Osteocyte (in vitro differentiated cells): ENCODE results near the gene TTLL10. TPM values are rescaled to one million over a fixed set of nuclear protein-coding genes. Genes with fewer than 3 reads are reported as not detected.

Experiments used
- DNase-seq: peaks from one replicate; pipeline ENCODE4 v3.0.0; 2021; ENCODE audit warnings: mixed read lengths; ENCODE audit not compliant: unreplicated experiment; ENCODE audit errors: extremely low spot score
- H3K27ac Mint-ChIP-seq: one replicate; pipeline ENCODE4 v1.8.0; 2021; ENCODE audit warnings: mild to moderate bottlenecking, mixed read lengths; ENCODE audit not compliant: unreplicated experiment
- H3K27me3 Mint-ChIP-seq: one replicate; pipeline ENCODE4 v1.8.0; 2021; ENCODE audit warnings: mixed read lengths; ENCODE audit not compliant: unreplicated experiment
- H3K36me3 Mint-ChIP-seq: one replicate; pipeline ENCODE4 v1.8.0; 2021; ENCODE audit warnings: mixed read lengths; ENCODE audit not compliant: unreplicated experiment
- H3K4me1 Mint-ChIP-seq: one replicate; pipeline ENCODE4 v1.8.0; 2021; ENCODE audit warnings: mixed read lengths; ENCODE audit not compliant: unreplicated experiment
- H3K4me3 Mint-ChIP-seq: one replicate; pipeline ENCODE4 v1.8.0; 2021; ENCODE audit warnings: mild to moderate bottlenecking, moderate library complexity, mixed read lengths; ENCODE audit not compliant: unreplicated experiment
- H3K9me3 Mint-ChIP-seq: one replicate; pipeline ENCODE4 v1.8.0; 2021; ENCODE audit warnings: mixed read lengths; ENCODE audit not compliant: unreplicated experiment
- CTCF ChIP-seq: fragments of 200-600 bp; sonication (generic); IDR thresholded peaks from 2 replicates; pipeline ENCODE4 v1.5.0; 2021; ENCODE audit warnings: antibody characterized with exemption, mild to moderate bottlenecking, moderate library complexity
- total RNA-seq: library from RNA; stranded (reverse); gene quantifications from 2 replicates; pipeline ENCODE4 v1.2.1, GENCODE V29; 2021

The TTLL10 gene
- total RNA-seq, 1 donor from 2014 or later, result not detected

DNA sequence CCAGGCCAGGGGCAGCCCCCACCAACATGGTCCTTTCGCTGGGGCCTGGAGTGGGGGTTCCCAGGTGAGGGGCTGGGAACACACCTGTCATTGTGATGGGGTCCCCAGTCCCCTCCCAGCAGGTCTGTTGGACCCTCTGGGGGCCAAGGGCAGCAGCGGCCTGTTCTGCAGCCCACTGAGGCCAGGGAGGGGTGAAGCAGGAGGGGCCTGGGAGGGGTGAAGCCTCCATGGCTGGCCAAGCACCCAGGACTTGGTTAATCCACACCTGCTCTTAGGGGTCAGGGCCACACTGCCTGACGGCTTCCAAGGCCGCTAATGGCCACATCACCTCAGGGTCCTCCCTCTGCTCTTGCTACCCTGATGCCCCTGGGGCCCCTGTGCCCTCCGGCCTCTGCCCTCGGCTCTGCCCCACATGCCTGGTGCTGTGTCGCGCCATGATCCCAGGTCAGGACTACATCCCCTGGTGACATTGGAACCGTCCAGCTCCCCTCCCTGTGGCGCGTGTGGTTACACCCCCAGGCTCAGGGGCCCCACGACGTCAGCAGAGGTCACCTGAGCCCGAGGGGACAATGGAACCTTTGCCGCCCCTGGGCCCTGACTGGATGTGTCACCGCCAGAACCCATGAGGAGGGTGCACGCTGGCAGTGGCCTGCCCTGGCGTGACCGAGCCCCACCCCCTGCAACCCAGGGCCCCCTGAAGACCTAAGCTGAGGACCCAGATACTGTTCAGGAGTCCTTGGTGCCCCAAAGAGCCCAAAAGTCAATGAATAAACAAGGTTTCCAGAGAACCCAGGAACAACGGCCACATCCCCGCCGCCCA, 25.7 kb downstream of the TTLL10 start:
- H3K4me3 Mint-ChIP-seq, result no peak overlapping the region
- no peak for DNase-seq
- H3K9me3 Mint-ChIP-seq, result peaks cover 11% of the 10 kb centered on the region
- no peaks in the 10 kb centered on the region for H3K36me3 Mint-ChIP-seq
- no peak overlapping the region for H3K27ac Mint-ChIP-seq
- H3K27me3 Mint-ChIP-seq, result no peaks in the 10 kb centered on the region
- no peak for TF ChIP-seq CTCF
- H3K4me1 Mint-ChIP-seq, result peaks cover 5% of the 10 kb centered on the region

GRCh38 chr1:1199961-1200875, 26.5 kb downstream of the TTLL10 start:
- DNase-seq, result no peak
- peak overlapping the region; percentile 18 for H3K27ac Mint-ChIP-seq
- H3K9me3 Mint-ChIP-seq, result peaks cover 3% of the 10 kb centered on the region
- H3K4me1 Mint-ChIP-seq, result peaks cover 5% of the 10 kb centered on the region
- peak overlapping the region; percentile 35 for H3K4me3 Mint-ChIP-seq
- no peak for TF ChIP-seq CTCF
- H3K27me3 Mint-ChIP-seq, result no peaks in the 10 kb centered on the region
- H3K36me3 Mint-ChIP-seq, result no peaks in the 10 kb centered on the region

DNA sequence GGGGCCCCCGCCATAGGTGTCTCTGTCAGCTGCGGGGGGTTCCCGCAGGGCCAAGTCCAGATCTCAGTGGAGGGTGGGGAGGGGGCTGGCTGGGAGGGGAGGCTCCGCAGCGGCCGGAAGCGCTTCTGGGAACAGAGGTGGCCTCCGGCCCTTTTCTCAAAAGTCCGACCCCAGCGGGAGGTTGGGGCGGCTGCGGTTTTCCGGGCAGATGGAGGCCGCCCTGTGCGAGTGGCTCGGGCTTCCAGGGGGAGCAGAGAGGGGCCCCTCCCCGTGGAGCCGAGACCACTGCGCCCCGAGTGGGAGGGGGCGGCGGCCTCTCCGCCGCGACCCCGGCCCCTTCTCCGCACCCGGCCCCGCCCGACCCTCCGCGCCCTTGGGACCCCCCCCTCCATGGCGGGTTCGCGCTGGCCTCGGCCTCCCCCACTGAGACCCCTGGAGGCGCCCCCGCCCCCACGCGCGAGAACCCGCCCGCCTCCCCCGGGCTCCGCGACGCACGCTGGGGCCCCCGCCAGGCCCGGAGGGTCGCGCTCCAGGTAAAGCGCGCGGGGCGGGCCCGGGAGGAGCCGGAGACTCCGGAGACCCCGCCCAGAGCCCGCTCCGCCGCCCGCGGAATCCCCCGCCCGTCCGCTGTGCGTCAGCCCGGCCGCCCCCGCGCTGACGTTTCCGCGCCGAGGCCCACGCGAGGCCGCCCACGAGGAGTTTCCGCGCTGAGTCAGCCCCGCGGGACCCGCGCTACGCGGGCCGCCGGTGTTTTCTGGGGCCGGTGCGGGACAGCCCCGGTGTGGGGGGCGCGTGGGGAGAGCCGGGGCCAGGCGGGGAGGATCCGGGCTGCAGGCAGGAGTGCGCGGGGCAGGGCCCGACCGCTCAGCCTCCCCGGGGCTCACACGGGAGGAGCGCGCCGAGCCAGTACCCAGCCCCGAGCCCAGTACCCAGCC, 27.5 kb downstream of the TTLL10 start:
- Mint-ChIP-seq H3K36me3 (no peaks in the 10 kb centered on the region), H3K27me3 (no peaks in the 10 kb centered on the region), H3K9me3 (no peaks in the 10 kb centered on the region), H3K27ac (no peak overlapping the region), H3K4me1 (peaks cover 5% of the 10 kb centered on the region), H3K4me3 (peak overlapping the region; percentile 35)
- no peak for DNase-seq
- TF ChIP-seq CTCF, result no peak

GRCh38 chr1:1202831-1203560, 29.3 kb downstream of the TTLL10 start:
- no peak for DNase-seq
- Mint-ChIP-seq H3K27ac (no peak overlapping the region), H3K27me3 (no peaks in the 10 kb centered on the region), H3K4me3 (no peak overlapping the region), H3K9me3 (no peaks in the 10 kb centered on the region), H3K4me1 (peaks cover 7% of the 10 kb centered on the region), H3K36me3 (no peaks in the 10 kb centered on the region)
- no peak for TF ChIP-seq CTCF
